ENCODE results near the gene SLC38A11.

- TF ChIP-seq, protein P1, sequence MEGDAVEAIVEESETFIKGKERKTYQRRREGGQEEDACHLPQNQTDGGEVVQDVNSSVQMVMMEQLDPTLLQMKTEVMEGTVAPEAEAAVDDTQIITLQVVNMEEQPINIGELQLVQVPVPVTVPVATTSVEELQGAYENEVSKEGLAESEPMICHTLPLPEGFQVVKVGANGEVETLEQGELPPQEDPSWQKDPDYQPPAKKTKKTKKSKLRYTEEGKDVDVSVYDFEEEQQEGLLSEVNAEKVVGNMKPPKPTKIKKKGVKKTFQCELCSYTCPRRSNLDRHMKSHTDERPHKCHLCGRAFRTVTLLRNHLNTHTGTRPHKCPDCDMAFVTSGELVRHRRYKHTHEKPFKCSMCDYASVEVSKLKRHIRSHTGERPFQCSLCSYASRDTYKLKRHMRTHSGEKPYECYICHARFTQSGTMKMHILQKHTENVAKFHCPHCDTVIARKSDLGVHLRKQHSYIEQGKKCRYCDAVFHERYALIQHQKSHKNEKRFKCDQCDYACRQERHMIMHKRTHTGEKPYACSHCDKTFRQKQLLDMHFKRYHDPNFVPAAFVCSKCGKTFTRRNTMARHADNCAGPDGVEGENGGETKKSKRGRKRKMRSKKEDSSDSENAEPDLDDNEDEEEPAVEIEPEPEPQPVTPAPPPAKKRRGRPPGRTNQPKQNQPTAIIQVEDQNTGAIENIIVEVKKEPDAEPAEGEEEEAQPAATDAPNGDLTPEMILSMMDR (conservative IDR thresholded peaks at IDR 0.05) = no peak
- TF ChIP-seq ZFX (IDR thresholded peaks at IDR 0.05) = no peak
Measured at GRCh38 chr2:164911832-164912231, 43.5 kb downstream of the SLC38A11 start.
